ENCODE measurements around the gene CNIH4.
"Not testable (repeated sequence)": the region's sequence is repeated elsewhere in the genome, so short reads cannot be mapped to it uniquely, and the experiment has no call there.

The CNIH4 gene

GRCh38 chr1:224356685-224357625, at the start of gene CNIH4:
Gene CNIH4 (plus strand): TSS chr1:224356879. CDS start chr1:224356925, 46 bp downstream.
- peak; percentile 92 for DNase-seq

- DNase-seq = no peak
These were observed 48.6 kb upstream of the CNIH4 start for GRCh38 chr1:224308064-224308463.

- DNase-seq = not testable (repeated sequence)
These were observed 45.2 kb upstream of the CNIH4 start for GRCh38 chr1:224311503-224311902.

GRCh38 chr1:224312025-224312424, 44.7 kb upstream of the CNIH4 start:
- no peak for DNase-seq

- DNase-seq = no peak
These were observed 39.2 kb upstream of the CNIH4 start for GRCh38 chr1:224317383-224318045.

- DNase-seq = no peak
These were observed 35.0 kb upstream of the CNIH4 start for GRCh38 chr1:224321706-224322105.

- DNase-seq = no peak
These were observed 30.7 kb upstream of the CNIH4 start for GRCh38 chr1:224325959-224326358.

GRCh38 chr1:224328644-224329043, 28.0 kb upstream of the CNIH4 start:
- DNase-seq = no peak

- no peak for DNase-seq
These were observed 27.2 kb upstream of the CNIH4 start for GRCh38 chr1:224329484-224329841.

GRCh38 chr1:224329842-224330753, 26.6 kb upstream of the CNIH4 start, which contains the start of gene NVL:
Gene NVL (minus strand): TSS chr1:224330172. CDS start chr1:224330127, 45 bp downstream.
- peak; percentile 89 for DNase-seq

- no peak for DNase-seq
These were observed 25.4 kb upstream of the CNIH4 start for GRCh38 chr1:224331326-224331725.

- no peak for DNase-seq
These were observed 24.9 kb upstream of the CNIH4 start for GRCh38 chr1:224331824-224332223.

GRCh38 chr1:224333309-224333926, 23.3 kb upstream of the CNIH4 start:
- no peak for DNase-seq

- no peak for DNase-seq
These were observed 22.5 kb upstream of the CNIH4 start for GRCh38 chr1:224333939-224334786.

- no peak for DNase-seq
These were observed 18.4 kb upstream of the CNIH4 start for GRCh38 chr1:224338150-224338838.

- no peak for DNase-seq
These were observed 17.1 kb upstream of the CNIH4 start for GRCh38 chr1:224339442-224340033.

GRCh38 chr1:224340453-224341384, 16.0 kb upstream of the CNIH4 start:
- peak; percentile 40 to 46 for DNase-seq

- no peak for DNase-seq
These were observed 13.0 kb upstream of the CNIH4 start for GRCh38 chr1:224343679-224344078.

- DNase-seq = no peak
These were observed 8.5 kb upstream of the CNIH4 start for GRCh38 chr1:224348137-224348536.
